ENCODE results near the gene TICAM2.

Gene TICAM2

DNA sequence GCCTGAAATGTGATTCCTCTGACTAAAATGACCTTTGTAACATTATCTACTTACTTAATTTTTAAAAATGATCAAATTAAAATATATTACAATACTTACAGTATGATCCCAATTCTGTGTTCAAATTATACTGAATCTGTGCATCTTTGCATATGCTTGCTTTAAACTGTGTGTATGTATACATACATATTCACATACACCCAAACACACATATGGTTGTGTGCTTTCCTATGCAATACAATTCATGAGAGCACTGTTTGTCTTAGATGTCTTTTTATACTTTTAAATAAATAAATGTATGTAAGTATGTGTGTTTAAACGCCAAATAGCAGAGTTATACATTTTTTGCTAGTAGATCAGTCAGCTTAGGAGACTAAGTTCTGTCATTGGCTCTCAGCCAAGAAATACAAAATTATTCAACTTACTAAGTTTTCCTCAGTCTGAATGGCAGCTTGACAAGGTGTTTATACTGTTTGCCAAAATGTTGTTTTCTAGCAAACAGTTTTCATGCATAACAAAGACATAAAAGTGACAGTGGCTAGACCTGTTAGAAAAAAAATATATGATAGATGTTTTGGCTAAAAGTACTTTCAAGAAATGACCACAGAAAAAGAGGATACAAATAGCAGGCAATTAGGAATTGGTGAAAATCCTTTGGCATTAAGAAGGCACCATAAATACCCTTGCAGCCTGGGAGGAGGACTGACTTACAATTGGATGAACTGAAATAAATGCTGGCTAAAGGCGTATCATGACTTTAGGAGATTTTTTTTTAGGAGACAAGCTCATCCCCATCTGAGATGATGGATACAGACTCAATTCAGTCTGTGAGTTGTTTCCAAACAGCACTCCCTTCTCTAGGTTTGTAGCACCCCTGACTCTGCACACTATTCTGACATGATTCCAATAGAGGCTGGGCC is 7.9 kb downstream of the TICAM2 start:
- H3K27ac Mint-ChIP-seq = no peak overlapping the region
- no peak overlapping the region for H3K4me3 Mint-ChIP-seq
- H3K9me3 Mint-ChIP-seq = no peaks in the 10 kb centered on the region
- no peaks in the 10 kb centered on the region for H3K27me3 Mint-ChIP-seq
- intact Hi-C loops (cut with micrococcal nuclease) = loop anchor here (5.0 kb wide), 1 partner anchor 33 kb away; the partner anchor contains the start of gene TMED7
- peaks cover 25% of the 10 kb centered on the region for H3K36me3 Mint-ChIP-seq (ENCODE audit: low read depth)
- H3K4me1 Mint-ChIP-seq (ENCODE audit: low read depth) = peaks cover 56% of the 10 kb centered on the region

DNA sequence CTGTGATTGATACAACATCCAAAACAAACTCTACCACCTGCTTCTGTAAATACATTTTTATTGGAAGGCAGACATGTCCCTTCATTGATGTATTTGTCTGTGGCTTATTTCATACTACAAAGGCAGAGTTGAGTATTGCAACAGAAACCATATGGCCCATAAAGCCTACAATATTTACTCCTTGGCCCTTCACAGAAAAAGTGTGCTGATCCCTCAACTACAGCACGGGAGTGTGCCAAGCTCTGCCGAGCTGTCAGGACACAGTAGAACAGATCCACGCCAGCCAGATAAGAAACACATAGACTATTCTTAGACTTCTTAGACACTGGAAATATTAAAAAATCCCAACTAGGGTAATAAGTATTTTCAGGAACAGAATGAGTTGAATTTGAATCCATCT is 13.2 kb downstream of the TICAM2 start:
- Mint-ChIP-seq H3K9me3 (no peaks in the 10 kb centered on the region), H3K4me3 (no peak overlapping the region), H3K27ac (no peak overlapping the region), H3K36me3 (ENCODE audit: low read depth) (peaks cover 26% of the 10 kb centered on the region), H3K4me1 (ENCODE audit: low read depth) (peaks cover 18% of the 10 kb centered on the region), H3K27me3 (no peaks in the 10 kb centered on the region)
- intact Hi-C loops (cut with micrococcal nuclease) = loop anchor here (5.0 kb wide), 1 partner anchor 212 kb away; no protein-coding TSS in a partner anchor

DNA sequence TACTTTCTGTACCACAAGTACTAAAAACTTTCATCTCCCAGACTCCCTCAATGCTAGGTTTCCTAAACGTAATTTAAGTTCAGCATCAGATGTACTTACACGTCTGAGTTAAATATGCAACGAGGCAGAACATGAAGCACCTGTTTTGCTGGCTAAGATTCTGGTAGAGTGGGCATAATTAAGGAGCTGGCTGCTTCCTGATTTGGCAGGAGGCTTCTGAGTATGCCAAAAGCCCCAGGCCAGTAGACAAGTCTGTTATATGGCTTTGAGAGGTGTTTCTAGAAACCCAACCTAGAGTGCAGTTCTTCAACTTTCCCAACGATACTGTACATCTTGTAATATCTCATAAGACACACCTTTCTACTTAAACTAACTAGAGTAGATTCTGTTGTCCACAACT is 13.6 kb downstream of the TICAM2 start:
- H3K9me3 Mint-ChIP-seq = no peaks in the 10 kb centered on the region
- H3K4me1 Mint-ChIP-seq (ENCODE audit: low read depth) = peaks cover 18% of the 10 kb centered on the region
- no peak overlapping the region for H3K27ac Mint-ChIP-seq
- H3K4me3 Mint-ChIP-seq = no peak overlapping the region
- intact Hi-C loops (cut with micrococcal nuclease) = loop anchor here (5.0 kb wide), 1 partner anchor 211 kb away; no protein-coding TSS in a partner anchor
- peaks cover 27% of the 10 kb centered on the region for H3K36me3 Mint-ChIP-seq (ENCODE audit: low read depth)
- no peaks in the 10 kb centered on the region for H3K27me3 Mint-ChIP-seq

DNA sequence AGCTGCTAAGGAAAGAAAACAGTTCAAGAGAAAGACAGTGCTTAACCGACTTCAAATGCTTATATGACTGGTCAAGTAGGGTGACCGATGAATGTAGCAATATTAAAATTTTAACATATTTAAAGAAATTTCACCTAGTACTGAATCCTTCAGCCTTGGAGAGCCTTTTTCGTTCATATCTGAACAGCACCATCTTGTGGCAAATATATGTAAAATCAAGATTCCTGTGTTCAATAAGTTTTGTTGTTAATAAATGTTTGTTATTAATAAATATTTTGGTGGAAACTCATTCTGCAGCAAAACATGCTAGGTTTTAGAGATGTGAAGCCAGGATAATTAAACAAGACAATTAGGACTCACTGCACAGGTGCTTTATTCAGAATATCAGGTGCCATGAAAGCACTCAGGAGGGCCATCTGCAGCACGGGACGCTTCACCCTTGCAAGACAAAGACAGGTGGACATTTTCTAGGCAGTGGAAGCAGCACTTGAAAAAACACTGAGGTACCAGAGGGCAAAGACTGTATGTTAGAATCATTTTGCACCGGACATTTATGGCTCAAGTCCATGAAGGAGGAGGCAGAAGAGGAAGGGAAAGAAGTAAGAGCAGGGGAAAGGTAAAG is 15.6 kb downstream of the TICAM2 start:
- H3K9me3 Mint-ChIP-seq = no peaks in the 10 kb centered on the region
- peaks cover 29% of the 10 kb centered on the region for H3K36me3 Mint-ChIP-seq (ENCODE audit: low read depth)
- H3K27ac Mint-ChIP-seq = no peak overlapping the region
- intact Hi-C loops (cut with micrococcal nuclease) = loop anchor here (1.0 to 5.0 kb wide), 2 partner anchors 209 to 277 kb away; no protein-coding TSS in a partner anchor
- no peak overlapping the region for H3K4me3 Mint-ChIP-seq
- H3K27me3 Mint-ChIP-seq = no peaks in the 10 kb centered on the region
- peaks cover 20% of the 10 kb centered on the region for H3K4me1 Mint-ChIP-seq (ENCODE audit: low read depth)

DNA sequence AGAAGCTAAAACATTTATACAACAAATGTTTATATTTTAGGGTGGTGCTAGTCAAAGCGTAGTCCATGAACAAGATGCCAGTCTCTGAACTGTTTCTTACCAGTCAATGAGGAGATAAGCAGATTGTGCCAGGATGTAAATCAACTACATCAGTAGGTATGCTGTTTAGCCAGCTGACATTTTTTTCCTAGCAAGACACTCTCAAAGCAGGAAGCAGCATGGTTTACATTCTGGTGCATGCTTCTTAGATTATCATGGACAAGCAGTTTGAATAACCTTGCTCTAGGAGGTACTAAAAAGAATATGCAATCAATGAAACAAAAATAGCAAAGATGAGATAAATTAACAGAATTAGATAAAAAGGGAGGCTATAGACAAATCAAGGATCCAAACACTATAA is 17.0 kb downstream of the TICAM2 start:
- H3K36me3 Mint-ChIP-seq (ENCODE audit: low read depth) = peaks cover 33% of the 10 kb centered on the region
- peaks cover 23% of the 10 kb centered on the region for H3K4me1 Mint-ChIP-seq (ENCODE audit: low read depth)
- intact Hi-C loops (cut with micrococcal nuclease) = loop anchor here (5.0 kb wide), 1 partner anchor 208 kb away; no protein-coding TSS in a partner anchor
- H3K9me3 Mint-ChIP-seq = no peaks in the 10 kb centered on the region
- no peak overlapping the region for H3K4me3 Mint-ChIP-seq
- H3K27ac Mint-ChIP-seq = no peak overlapping the region
- H3K27me3 Mint-ChIP-seq = no peaks in the 10 kb centered on the region

DNA sequence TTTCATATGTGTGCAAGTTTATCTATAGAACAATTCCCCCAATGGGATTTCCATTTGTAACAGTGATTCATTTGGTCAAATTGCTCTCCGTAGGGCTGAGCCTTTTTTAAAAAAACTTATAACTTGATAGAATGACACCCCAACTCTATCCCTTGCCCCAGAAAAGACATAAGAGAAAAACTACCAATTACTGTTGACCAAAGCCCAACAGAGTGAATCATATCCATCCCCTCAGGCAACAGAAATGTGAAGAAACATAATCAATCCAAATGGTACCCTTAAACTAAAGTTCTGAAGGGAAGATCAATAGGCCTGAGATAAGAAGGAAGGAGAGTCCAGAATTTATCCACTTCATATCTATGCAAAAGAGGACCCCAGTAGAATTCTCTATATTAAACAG is 17.8 kb downstream of the TICAM2 start:
- Mint-ChIP-seq H3K4me1 (ENCODE audit: low read depth) (peaks cover 23% of the 10 kb centered on the region), H3K36me3 (ENCODE audit: low read depth) (peaks cover 38% of the 10 kb centered on the region), H3K27ac (no peak overlapping the region), H3K4me3 (no peak overlapping the region), H3K27me3 (no peaks in the 10 kb centered on the region), H3K9me3 (no peaks in the 10 kb centered on the region)
- intact Hi-C loops (cut with micrococcal nuclease) = loop anchor here (5.0 kb wide), 1 partner anchor 47 kb away; no protein-coding TSS in a partner anchor

DNA sequence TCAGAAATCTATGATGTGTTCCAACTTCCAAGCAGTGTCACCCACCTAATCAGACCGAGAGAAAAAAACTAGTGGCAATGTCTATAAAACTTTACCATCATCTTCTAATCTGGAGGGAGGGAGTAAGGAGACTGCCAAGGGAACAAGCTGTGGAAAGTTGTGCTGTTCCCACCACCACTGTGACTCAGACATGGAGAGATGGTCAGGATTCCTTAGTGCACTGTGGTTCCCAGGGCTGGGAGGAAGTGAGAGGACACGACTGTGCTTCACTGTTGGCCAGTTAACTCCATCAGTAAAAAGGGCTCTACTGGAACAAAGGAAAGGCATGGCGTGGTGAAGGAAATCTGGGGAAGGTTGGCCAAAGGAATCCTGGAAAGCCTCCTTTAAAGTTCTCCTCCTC is 18.8 kb downstream of the TICAM2 start:
- intact Hi-C loops (cut with micrococcal nuclease) = loop anchor here (5.0 kb wide), 1 partner anchor 46 kb away; no protein-coding TSS in a partner anchor

DNA sequence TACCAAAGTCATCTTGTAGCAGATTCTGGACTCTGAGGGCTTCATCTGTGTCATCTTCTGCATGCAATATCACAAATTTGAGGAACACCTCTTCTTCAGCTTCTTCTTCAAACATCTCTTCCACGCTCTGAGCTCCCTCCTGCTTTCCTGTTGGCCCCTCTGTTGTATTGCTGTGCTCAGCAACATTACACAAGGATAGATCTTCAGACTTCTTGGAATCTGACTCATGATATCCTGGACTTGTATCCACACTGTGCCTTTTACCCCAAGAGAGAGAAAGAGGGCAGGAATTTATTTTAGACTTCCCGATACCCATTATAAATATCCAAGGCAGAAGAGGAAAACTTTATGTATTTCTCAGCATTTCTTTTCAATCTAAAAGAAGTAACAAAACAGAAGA is 21.3 kb downstream of the TICAM2 start:
- Mint-ChIP-seq H3K36me3 (ENCODE audit: low read depth) (peaks cover 45% of the 10 kb centered on the region), H3K9me3 (no peaks in the 10 kb centered on the region), H3K27me3 (no peaks in the 10 kb centered on the region), H3K4me1 (ENCODE audit: low read depth) (peaks cover 36% of the 10 kb centered on the region), H3K4me3 (no peak overlapping the region), H3K27ac (no peak overlapping the region)
- intact Hi-C loops (cut with micrococcal nuclease) = loop anchor here (5.0 kb wide), 1 partner anchor 44 kb away; no protein-coding TSS in a partner anchor

More for the DNA sequence above, 18.8 kb downstream of the TICAM2 start:
- H3K27ac Mint-ChIP-seq = no peak overlapping the region
- no peak overlapping the region for H3K4me3 Mint-ChIP-seq
- no peaks in the 10 kb centered on the region for H3K27me3 Mint-ChIP-seq
- peaks cover 29% of the 10 kb centered on the region for H3K4me1 Mint-ChIP-seq (ENCODE audit: low read depth)
- H3K36me3 Mint-ChIP-seq (ENCODE audit: low read depth) = peaks cover 32% of the 10 kb centered on the region
- H3K9me3 Mint-ChIP-seq = no peaks in the 10 kb centered on the region

DNA sequence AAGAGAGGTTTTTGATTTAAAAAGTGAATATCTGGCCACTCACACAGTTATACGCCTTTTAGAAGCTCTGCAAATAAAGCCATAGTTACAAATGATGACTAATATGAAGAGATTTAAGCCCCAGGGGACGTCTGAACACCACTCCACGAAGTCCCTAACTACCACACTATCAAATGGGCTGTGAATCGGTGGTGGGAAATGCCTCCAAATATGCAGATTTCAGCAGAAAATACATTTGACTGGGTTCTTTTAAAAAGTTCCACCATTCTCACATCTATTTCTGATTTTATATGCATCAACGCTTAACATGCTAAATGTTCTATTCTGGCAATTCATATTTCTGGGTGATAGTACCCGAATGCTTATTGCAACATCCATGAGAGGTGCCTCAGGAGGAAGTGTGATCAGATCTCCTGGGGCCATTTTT is 22.5 kb downstream of the TICAM2 start:
- Mint-ChIP-seq H3K9me3 (no peaks in the 10 kb centered on the region), H3K27ac (no peak overlapping the region), H3K36me3 (ENCODE audit: low read depth) (peaks cover 44% of the 10 kb centered on the region), H3K4me3 (no peak overlapping the region), H3K4me1 (ENCODE audit: low read depth) (peaks cover 41% of the 10 kb centered on the region), H3K27me3 (no peaks in the 10 kb centered on the region)
- intact Hi-C loops (cut with micrococcal nuclease) = loop anchor here (5.0 kb wide), 1 partner anchor 42 kb away; no protein-coding TSS in a partner anchor

DNA sequence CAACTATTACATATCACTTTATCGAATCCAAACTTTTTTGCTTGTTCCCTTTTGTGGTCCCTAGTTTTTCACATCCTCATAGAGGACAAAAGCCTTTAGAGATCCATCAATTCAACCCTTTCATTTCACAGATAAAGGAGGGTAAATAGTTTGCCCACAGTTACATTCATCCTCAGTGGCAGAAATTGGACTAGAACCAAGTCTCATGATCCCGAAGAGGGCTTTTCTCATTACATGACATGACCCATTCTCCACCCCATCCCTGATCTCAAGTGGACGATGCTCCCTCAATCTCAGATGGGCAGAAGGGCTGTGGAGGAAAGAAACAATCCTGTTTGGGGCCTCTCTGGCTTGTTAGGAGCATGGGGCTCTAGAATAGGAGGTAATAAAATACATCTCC is 23.1 kb downstream of the TICAM2 start:
- peaks cover 41% of the 10 kb centered on the region for H3K4me1 Mint-ChIP-seq (ENCODE audit: low read depth)
- no peak overlapping the region for H3K4me3 Mint-ChIP-seq
- intact Hi-C loops (cut with micrococcal nuclease) = no loop called here
- H3K9me3 Mint-ChIP-seq = no peaks in the 10 kb centered on the region
- peaks cover 39% of the 10 kb centered on the region for H3K36me3 Mint-ChIP-seq (ENCODE audit: low read depth)
- no peaks in the 10 kb centered on the region for H3K27me3 Mint-ChIP-seq
- no peak overlapping the region for H3K27ac Mint-ChIP-seq

DNA sequence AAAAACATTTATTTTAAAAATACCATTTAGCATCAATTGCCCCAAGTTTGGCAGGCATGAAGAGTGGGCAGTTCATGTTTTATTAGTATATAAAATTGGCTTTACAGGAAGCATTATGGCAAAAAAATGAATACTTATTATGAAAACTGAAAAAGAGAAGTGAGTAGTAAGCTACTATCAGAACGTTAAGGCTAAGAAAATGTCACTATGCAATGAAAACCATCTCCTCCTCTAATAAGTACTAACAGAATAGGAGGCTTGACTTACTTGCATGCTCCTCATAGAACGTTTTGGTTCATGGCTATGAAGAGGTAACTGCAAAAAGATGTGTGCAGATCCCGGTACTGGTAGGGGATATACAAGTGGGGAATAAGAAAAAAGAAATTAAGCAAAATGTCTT is 23.6 kb downstream of the TICAM2 start:
- no peaks in the 10 kb centered on the region for H3K9me3 Mint-ChIP-seq
- peaks cover 37% of the 10 kb centered on the region for H3K36me3 Mint-ChIP-seq (ENCODE audit: low read depth)
- H3K4me3 Mint-ChIP-seq = no peak overlapping the region
- no peaks in the 10 kb centered on the region for H3K27me3 Mint-ChIP-seq
- peaks cover 40% of the 10 kb centered on the region for H3K4me1 Mint-ChIP-seq (ENCODE audit: low read depth)
- intact Hi-C loops (cut with micrococcal nuclease) = no loop called here
- H3K27ac Mint-ChIP-seq = no peak overlapping the region

DNA sequence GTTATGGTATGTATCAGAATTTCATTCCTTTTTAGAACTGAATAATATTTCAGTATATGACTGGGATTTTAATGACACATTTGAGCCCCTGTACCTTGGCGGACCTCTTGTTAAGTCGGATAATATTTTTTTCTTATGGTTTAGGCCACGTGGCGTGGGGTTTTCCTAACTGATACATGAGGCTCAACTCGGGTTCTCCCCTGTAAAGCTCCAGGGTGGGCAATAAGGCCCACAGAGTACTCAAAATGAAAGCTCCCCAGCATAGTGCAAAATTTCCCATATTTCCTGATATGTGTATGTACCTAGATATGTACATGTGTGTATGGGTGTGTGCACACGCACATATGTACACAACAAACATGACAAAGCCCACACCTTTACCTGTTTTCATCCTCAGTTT is 24.5 kb downstream of the TICAM2 start:
- no peaks in the 10 kb centered on the region for H3K9me3 Mint-ChIP-seq
- intact Hi-C loops (cut with micrococcal nuclease) = no loop called here
- no peak overlapping the region for H3K4me3 Mint-ChIP-seq

DNA sequence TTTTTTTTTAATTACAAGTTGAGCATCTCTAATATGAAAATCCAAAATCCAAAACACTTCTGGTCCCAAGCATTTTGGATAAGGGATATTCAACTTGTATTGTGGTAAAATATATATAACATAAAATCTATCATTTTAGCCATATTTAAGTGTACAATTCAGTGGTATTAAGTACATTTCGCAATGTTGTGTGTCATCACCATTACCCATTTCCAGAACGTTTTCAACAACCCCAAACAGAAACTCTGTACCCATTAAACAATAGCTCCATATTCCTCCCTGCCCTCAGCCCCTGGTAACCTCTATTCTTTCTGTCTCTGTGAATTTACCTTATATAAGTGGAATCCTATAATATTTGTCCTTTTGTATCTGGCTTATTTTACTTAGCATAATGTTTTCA is 24.9 kb downstream of the TICAM2 start:
- H3K4me3 Mint-ChIP-seq = no peak overlapping the region
- H3K27ac Mint-ChIP-seq = no peak overlapping the region
- H3K4me1 Mint-ChIP-seq (ENCODE audit: low read depth) = peaks cover 33% of the 10 kb centered on the region
- H3K9me3 Mint-ChIP-seq = no peaks in the 10 kb centered on the region
- intact Hi-C loops (cut with micrococcal nuclease) = no loop called here
- no peaks in the 10 kb centered on the region for H3K27me3 Mint-ChIP-seq
- peaks cover 37% of the 10 kb centered on the region for H3K36me3 Mint-ChIP-seq (ENCODE audit: low read depth)

More for the DNA sequence above, 24.5 kb downstream of the TICAM2 start:
- H3K27ac Mint-ChIP-seq = no peak overlapping the region
- H3K27me3 Mint-ChIP-seq = no peaks in the 10 kb centered on the region
- H3K4me1 Mint-ChIP-seq (ENCODE audit: low read depth) = peaks cover 33% of the 10 kb centered on the region
- H3K36me3 Mint-ChIP-seq (ENCODE audit: low read depth) = peaks cover 33% of the 10 kb centered on the region
